OCI-LY1 (cell line): Measurements from ENCODE around the gene DNAJB14.

Experiments used
- EZH2 ChIP-seq: fragments of 200-600 bp; sonication (generic), shearing (Covaris generic); IDR thresholded peaks from 2 replicates; pipeline ENCODE4 v1.8.0; 2017; ENCODE audit warnings: borderline replicate concordance, mixed run types, mild to moderate bottlenecking, antibody characterized with exemption, low read length, moderate library complexity, mixed read lengths
- TF ChIP-seq, protein P1 (sequence below): fragments of 200-600 bp; sonication (generic), shearing (Covaris generic); IDR thresholded peaks from 2 replicates; pipeline ENCODE4 v1.5.1; 2017; ENCODE audit warnings: mild to moderate bottlenecking, antibody characterized with exemption, low read length, moderate library complexity, mixed read lengths

- TF ChIP-seq, protein P1, sequence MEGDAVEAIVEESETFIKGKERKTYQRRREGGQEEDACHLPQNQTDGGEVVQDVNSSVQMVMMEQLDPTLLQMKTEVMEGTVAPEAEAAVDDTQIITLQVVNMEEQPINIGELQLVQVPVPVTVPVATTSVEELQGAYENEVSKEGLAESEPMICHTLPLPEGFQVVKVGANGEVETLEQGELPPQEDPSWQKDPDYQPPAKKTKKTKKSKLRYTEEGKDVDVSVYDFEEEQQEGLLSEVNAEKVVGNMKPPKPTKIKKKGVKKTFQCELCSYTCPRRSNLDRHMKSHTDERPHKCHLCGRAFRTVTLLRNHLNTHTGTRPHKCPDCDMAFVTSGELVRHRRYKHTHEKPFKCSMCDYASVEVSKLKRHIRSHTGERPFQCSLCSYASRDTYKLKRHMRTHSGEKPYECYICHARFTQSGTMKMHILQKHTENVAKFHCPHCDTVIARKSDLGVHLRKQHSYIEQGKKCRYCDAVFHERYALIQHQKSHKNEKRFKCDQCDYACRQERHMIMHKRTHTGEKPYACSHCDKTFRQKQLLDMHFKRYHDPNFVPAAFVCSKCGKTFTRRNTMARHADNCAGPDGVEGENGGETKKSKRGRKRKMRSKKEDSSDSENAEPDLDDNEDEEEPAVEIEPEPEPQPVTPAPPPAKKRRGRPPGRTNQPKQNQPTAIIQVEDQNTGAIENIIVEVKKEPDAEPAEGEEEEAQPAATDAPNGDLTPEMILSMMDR: no peak
- TF ChIP-seq EZH2: no peak
Measured at GRCh38 chr4:99991741-99992140, 45.3 kb upstream of the DNAJB14 start.
